Heart left ventricle (tissue), 13 donors: ENCODE measurements around the gene NSUN7.

Experiments used
- POLR2A ChIP-seq, 2 donors: fragments of 450-650 bp; IDR thresholded peaks; one replicate each; pipeline ENCODE4 v1.6.1; 2017; ENCODE audit warnings: antibody characterized with exemption in 2 of 2, mild to moderate bottlenecking in 2 of 2, moderate library complexity in 2 of 2
- TF ChIP-seq, protein P1 (sequence below), 12 donors: fragments of 200-600 bp; sonication (generic) in 4 of 12; IDR thresholded peaks; one replicate each; pipeline versions ENCODE4 v1.5.0 to v1.8.0; 2018 to 2022; ENCODE audit warnings: antibody characterized with exemption in 12 of 12, mild to moderate bottlenecking in 5 of 12
- donor health status: ischemic (EF 13 %, LVEDD 7.1; RV severe dilation, severe dysfunction).
- donor health status: DM: no; HTN: yes; CAD: no.
- donor health status: DM: no; HTN: no; CAD: no.
- donor health status: ischemic (EF 25% LVEDD 6.9; RV normal size, moderate dysfunction).
- donor health status: ischemic (EF 25% LVEDD 5.7; RV mildly dilated, moderate dysfunction).
- donor health status: ischemic (EF 35%, LVEDD 5.7; RV mildly dilated, moderate dysfunction).
- donor health status: nonischemic (EF 11% LVEDD 7.7; RV severe dilation, severe dysfunction).
- donor health status: DM: yes; HTN: yes; CAD: no.
- donor health status: PGD.
- donor health status: ischemic (EF 29% LVEDD 5.4; RV normal size, mild dysfunction).
- donor health status: nonischemic (EF 23%, LVEDD 6.1; RV moderate dilation, normal function).

DNA sequence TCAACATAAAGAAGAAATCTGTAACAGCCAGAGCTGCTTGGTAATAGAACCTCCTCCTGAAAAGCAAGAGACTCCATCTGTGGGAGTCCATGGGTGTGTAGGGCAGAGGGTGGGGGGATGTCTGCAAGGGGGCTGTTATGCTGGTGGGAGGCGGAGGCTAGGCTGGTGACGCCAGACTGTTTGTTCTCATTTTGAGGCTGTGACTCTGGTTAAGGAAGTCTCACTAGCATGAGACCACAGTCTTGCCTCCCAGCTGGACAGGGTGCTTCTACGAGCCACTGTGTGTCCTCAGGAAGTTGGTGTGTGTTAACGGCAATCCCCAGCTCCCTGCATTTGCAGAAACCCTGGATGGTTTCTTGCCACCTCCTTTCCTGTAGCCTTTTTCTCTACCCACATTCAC lies 79.8 kb downstream of the NSUN7 start:
- TF ChIP-seq, protein P1, sequence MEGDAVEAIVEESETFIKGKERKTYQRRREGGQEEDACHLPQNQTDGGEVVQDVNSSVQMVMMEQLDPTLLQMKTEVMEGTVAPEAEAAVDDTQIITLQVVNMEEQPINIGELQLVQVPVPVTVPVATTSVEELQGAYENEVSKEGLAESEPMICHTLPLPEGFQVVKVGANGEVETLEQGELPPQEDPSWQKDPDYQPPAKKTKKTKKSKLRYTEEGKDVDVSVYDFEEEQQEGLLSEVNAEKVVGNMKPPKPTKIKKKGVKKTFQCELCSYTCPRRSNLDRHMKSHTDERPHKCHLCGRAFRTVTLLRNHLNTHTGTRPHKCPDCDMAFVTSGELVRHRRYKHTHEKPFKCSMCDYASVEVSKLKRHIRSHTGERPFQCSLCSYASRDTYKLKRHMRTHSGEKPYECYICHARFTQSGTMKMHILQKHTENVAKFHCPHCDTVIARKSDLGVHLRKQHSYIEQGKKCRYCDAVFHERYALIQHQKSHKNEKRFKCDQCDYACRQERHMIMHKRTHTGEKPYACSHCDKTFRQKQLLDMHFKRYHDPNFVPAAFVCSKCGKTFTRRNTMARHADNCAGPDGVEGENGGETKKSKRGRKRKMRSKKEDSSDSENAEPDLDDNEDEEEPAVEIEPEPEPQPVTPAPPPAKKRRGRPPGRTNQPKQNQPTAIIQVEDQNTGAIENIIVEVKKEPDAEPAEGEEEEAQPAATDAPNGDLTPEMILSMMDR (IDR thresholded peaks at IDR 0.05), result no peak
- TF ChIP-seq POLR2A (IDR thresholded peaks at IDR 0.05), result no peak
